Measurements from ENCODE around the gene ALPK3.

- TF ChIP-seq POLR2A (IDR thresholded peaks at IDR 0.05) = no peak
- no peak for TF ChIP-seq CTCF (IDR thresholded peaks at IDR 0.05)
Measured at GRCh38 chr15:84887938-84888337, 70.8 kb downstream of the ALPK3 start.
